T-cell (primary cell): Measurements from ENCODE around the gene SELE. TPM values are rescaled to one million over a fixed set of nuclear protein-coding genes. Genes with fewer than 3 reads are reported as not detected.

Source experiments
- ATAC-seq, 4 experiments: fragments of 200-7000 bp in 3 of 4; fragments of 150-1000 bp in 1 of 4; cut with Tn5 transposase; replicated peaks in 1 of 4; 1 replicate in 3 of 4; 2 replicates in 1 of 4; pipeline ENCODE4 v1.10.0; 2021; ENCODE audit warnings: moderate library complexity in 3 of 4, mild to moderate bottlenecking in 2 of 4, moderate number of reproducible peaks in 1 of 4
- CTCF ChIA-PET, 2 donors: fragments of 300-600 bp; sonication (Branson Sonifier 250); formaldehyde crosslinking; loops; one replicate each; lab custom pipeline; 2022; ENCODE audit warnings: antibody characterized with exemption in 2 of 2; lab: Charles Lee
- POLR2A ChIA-PET, 2 donors: fragments of 300-600 bp; sonication (Branson Sonifier 250); formaldehyde crosslinking; loops; one replicate each; lab custom pipeline; 2022; ENCODE audit warnings: antibody characterized with exemption in 2 of 2; lab: Charles Lee
- DNase-seq, 35 experiments: peaks; one replicate each; pipeline versions ENCODE4 v3.0.0 to v3.0.0-alpha.2; 2013 to 2023
- H3K27ac ChIP-seq: one replicate; pipeline ENCODE4 v1.5.1; 2013; ENCODE audit warnings: low read length
- H3K27me3 ChIP-seq, 2 experiments: replicated peaks in 1 of 2; 1 replicate in 1 of 2; 2 replicates in 1 of 2; pipeline versions ENCODE4 v1.6.1 to v1.7.0; 2013; ENCODE audit warnings: low read length in 1 of 2, mixed read lengths in 1 of 2; ENCODE audit not compliant: control insufficient read depth in 2 of 2, insufficient read depth in 2 of 2; ENCODE audit errors: extremely low read depth in 1 of 2
- H3K36me3 ChIP-seq, 2 donors: 1 replicate in 1 of 2; 2 replicates in 1 of 2; pipeline versions ENCODE4 v1.6.1 to v1.7.0; 2013; ENCODE audit warnings: low read length in 1 of 2; ENCODE audit not compliant: control insufficient read depth in 2 of 2, insufficient read depth in 1 of 2; ENCODE audit errors: extremely low read depth in 1 of 2
- H3K4me1 ChIP-seq, 2 experiments: 1 replicate in 1 of 2; 2 replicates in 1 of 2; pipeline versions ENCODE4 v1.6.1 to v1.7.0; 2013; ENCODE audit warnings: low read length in 2 of 2, mixed read lengths in 1 of 2; ENCODE audit not compliant: insufficient read depth in 2 of 2, control insufficient read depth in 1 of 2; ENCODE audit errors: extremely low read depth in 1 of 2
- H3K4me3 ChIP-seq, 2 donors: 1 replicate in 1 of 2; 2 replicates in 1 of 2; pipeline versions ENCODE4 v1.5.1 to v1.7.0; 2013; ENCODE audit warnings: mild to moderate bottlenecking in 2 of 2, low read length in 1 of 2, moderate library complexity in 1 of 2; ENCODE audit not compliant: control insufficient read depth in 1 of 2; ENCODE audit errors: extremely low read depth in 1 of 2
- H3K9me3 ChIP-seq: 2 replicates; pipeline ENCODE4 v1.7.0; 2013
- H3K27ac Mint-ChIP-seq, 2 donors: one replicate each; pipeline ENCODE4 v1.8.0; 2020 to 2021; ENCODE audit warnings: mild to moderate bottlenecking in 2 of 2, mixed read lengths in 2 of 2
- H3K27me3 Mint-ChIP-seq, 2 donors: one replicate each; pipeline ENCODE4 v1.8.0; 2021 to 2022; ENCODE audit warnings: mixed read lengths in 2 of 2
- H3K36me3 Mint-ChIP-seq: one replicate; pipeline ENCODE4 v1.8.0; 2021; ENCODE audit warnings: mixed read lengths
- H3K4me1 Mint-ChIP-seq, 3 donors: one replicate each; pipeline ENCODE4 v1.8.0; 2020 to 2022; ENCODE audit warnings: mixed read lengths in 3 of 3, mild to moderate bottlenecking in 1 of 3
- H3K4me3 Mint-ChIP-seq, 3 donors: one replicate each; pipeline ENCODE4 v1.8.0; 2020 to 2022; ENCODE audit warnings: mild to moderate bottlenecking in 3 of 3, mixed read lengths in 3 of 3, moderate library complexity in 3 of 3
- H3K9me3 Mint-ChIP-seq, 3 donors: one replicate each; pipeline ENCODE4 v1.8.0; 2020 to 2022; ENCODE audit warnings: mixed read lengths in 3 of 3
- WGBS: methylation state at CpG from one replicate; pipeline ENCODE4 v1.1.5; 2013; ENCODE audit warnings: missing lambda C conversion rate; ENCODE audit not compliant: insufficient coverage; 5-methylcytosine and 5-hydroxymethylcytosine counted together
- total RNA-seq, 35 experiments: library from RNA in 6 of 35; stranded (reverse) in 6 of 35; fragments of 120-200 nt in 1 of 35; gene quantifications; one replicate each; pipeline versions ENCODE4 v1.2.1 to v1.2.4 and lab custom pipeline; 2013 to 2026

SELE gene
- total RNA-seq, 5 donors from 2014 or later (not counting 1 experiment from before 2014, with no cell fraction given), result not detected

DNA sequence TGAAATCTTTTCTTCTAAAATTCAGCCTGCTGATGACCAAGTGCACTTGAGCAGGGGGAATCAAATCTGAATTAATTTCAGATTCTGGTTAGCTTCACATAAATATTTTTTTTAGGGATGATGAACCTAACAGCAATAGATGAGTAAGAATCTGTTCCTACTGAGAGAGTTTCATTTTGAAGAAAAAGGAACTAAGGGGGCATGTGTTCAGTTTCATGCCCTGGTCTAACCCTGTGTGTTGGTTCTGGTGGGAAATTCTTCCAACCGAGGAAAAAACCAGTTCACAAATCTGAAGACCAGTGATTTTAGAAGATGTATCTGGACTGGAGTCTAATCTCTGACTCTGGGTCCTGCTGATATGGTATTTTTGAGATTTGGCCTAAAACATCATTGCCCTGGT is 36.1 kb downstream of the SELE start:
- Mint-ChIP-seq H3K27ac (peak overlapping the region; percentile 92 to 95), H3K4me1 (peaks cover 47 to 98% (median 96%) of the 10 kb centered on the region in 3 donors), H3K27me3 (no peaks in the 10 kb centered on the region), H3K4me3 (peak overlapping the region in 2 of 3 donors; percentile 7 to 91), H3K36me3 (peaks cover 56% of the 10 kb centered on the region), H3K9me3 (no peaks in the 10 kb centered on the region)
- no CpG with 5 or more reads among the region's 1 CpG for WGBS
- Histone ChIP-seq H3K27me3 (no peaks in the 10 kb centered on the region), H3K36me3 (peaks cover 6 to 48% of the 10 kb centered on the region in 2 donors), H3K27ac (peak overlapping the region; percentile 50), H3K4me3 (peak overlapping the region in 1 of 2 donors; percentile 15), H3K9me3 (no peaks in the 10 kb centered on the region), H3K4me1 (peaks cover 81 to 91% of the 10 kb centered on the region in 2 experiments)
- ATAC-seq (no peak), DNase-seq (no peak)
- CTCF ChIA-PET, result interaction anchor here (0.6 to 2.8 kb wide), 2 partner anchors 16 to 96 kb away, joined by 3 to 16 read pairs; no protein-coding TSS in a partner anchor
- POLR2A ChIA-PET, result interaction anchor here (0.6 to 1.3 kb wide), 5 partner anchors 8 to 1174 kb away, joined by 3 to 6 read pairs (median 4); no protein-coding TSS in a partner anchor

DNA sequence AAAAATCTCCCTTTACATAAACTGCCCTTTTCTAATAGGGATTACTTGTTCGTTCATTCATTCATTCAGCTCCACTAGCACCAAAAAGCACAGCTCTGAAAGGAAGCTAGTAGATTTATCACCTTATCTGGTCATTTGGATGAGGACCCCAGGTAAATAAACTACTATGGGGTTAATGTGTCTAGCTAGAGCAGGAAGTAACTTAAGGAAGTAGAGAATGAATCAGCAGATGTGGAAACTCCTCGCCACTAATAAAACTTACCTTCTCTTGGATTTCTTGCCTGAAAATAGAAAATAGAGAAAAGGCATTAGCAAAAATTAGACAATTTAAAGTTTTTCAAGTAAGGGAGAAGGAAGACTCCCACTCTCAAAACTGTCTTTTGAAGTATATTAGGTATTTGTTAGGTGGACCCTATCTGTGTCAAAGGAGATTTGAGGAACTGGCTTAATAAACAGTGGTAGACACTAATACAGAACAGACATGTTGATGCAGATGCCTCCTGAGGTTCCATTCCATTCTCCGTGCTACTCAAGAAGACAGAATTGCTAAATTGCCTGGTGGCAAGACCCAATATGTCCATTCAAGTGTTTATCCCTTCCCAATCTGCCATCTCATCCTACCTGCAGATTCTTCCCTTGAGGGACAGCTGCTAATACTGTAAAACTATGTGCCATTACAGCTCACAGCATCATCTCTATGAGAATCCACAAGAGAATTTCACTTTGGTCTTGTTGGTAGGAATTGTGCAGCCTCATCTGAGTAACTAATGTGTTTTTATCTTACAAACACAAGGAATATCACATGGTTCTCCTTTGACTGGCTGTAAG is 37.4 kb downstream of the SELE start:
- ChIA-PET POLR2A (interaction anchor here (0.5 to 1.8 kb wide), 5 partner anchors 11 to 197 kb away, joined by 3 to 6 read pairs (median 3); no protein-coding TSS in a partner anchor), CTCF (interaction anchor here (0.6 to 2.8 kb wide), 9 partner anchors 11 to 105 kb away, joined by 3 to 16 read pairs (median 5); no protein-coding TSS in a partner anchor)
- Histone ChIP-seq H3K4me3 (no peak overlapping the region), H3K27ac (peak overlapping the region; percentile 45), H3K9me3 (no peaks in the 10 kb centered on the region), H3K27me3 (no peaks in the 10 kb centered on the region), H3K36me3 (peaks cover 1 to 39% of the 10 kb centered on the region in 2 donors), H3K4me1 (peaks cover 83 to 87% of the 10 kb centered on the region in 2 experiments)
- H3K4me3 Mint-ChIP-seq, result peak overlapping the region in 2 of 3 donors; percentile 42 to 91
- no peak for DNase-seq
- no peaks in the 10 kb centered on the region for H3K27me3 Mint-ChIP-seq
- WGBS, result no CpG with 5 or more reads among the region's 3 CpGs
- no peaks in the 10 kb centered on the region for H3K9me3 Mint-ChIP-seq
- H3K27ac Mint-ChIP-seq, result peak overlapping the region; percentile 92
- ATAC-seq, result no peak
- peaks cover 34 to 97% (median 94%) of the 10 kb centered on the region in 3 donors for H3K4me1 Mint-ChIP-seq
- H3K36me3 Mint-ChIP-seq, result peaks cover 48% of the 10 kb centered on the region

DNA sequence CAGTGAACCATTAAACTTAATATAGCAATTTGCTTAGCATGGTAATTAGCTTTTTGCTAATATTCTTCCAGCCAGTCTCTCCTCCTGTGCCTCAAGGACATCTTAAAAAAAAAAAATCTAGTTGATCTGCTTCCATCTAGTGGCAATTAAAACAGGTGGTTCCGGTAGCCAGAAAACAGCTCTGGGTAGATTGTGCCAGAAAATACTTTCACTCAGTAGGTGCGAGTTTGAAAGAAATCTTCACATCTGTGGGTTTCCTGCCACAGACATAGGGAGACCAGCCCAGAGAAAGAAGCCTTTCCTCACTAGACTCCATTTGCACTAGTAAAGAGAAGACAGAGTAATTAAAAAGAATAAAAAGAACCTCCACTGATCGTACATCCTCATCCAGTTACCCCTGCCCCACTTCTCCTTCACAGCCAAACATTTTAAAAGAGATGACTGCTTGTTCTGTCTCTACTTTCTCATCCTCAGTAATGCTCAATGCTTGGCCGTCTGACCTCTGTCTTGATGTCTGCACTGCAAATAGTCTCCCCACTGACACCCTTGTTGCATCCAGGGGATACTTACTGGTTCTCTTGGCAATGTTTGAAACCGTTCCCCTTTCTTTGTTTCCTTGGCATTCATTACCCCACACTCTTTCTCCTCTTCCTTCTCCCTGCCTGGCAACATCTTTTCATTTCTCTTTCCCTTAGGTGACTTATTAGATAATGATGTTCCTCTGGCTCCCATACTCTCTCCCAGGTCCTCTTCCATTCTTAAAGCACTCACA is 39.4 kb downstream of the SELE start:
- Mint-ChIP-seq H3K9me3 (no peaks in the 10 kb centered on the region), H3K4me1 (peaks cover 17 to 98% (median 97%) of the 10 kb centered on the region in 3 donors), H3K36me3 (peaks cover 52% of the 10 kb centered on the region), H3K27me3 (no peaks in the 10 kb centered on the region), H3K27ac (peak overlapping the region in 1 of 2 donors; percentile 93), H3K4me3 (peak overlapping the region; percentile 32 to 91 (median 52))
- Histone ChIP-seq H3K36me3 (peaks cover 0 to 36% of the 10 kb centered on the region in 2 donors), H3K4me1 (peaks cover 81 to 91% of the 10 kb centered on the region in 2 experiments), H3K27me3 (no peaks in the 10 kb centered on the region), H3K4me3 (peak overlapping the region in 1 of 2 donors; percentile 15), H3K27ac (peak overlapping the region; percentile 85), H3K9me3 (no peaks in the 10 kb centered on the region)
- ChIA-PET CTCF (interaction anchor here (0.6 to 3.7 kb wide), 17 partner anchors 8 to 1351 kb away, joined by 3 to 53 read pairs (median 4); partner anchors contain the start of gene F5 (in 1 of the 2)), POLR2A (interaction anchor here (0.6 to 1.0 kb wide), 2 partner anchors 16 to 17 kb away, joined by 3 read pairs; no protein-coding TSS in a partner anchor)
- ATAC-seq, result peak; percentile 62 to 70 (median 64)
- WGBS, result 14% methylated on average over 1 of the region's 5 CpGs
- DNase-seq, result peak in 31 of 35 experiments; percentile 11 to 80 (median 50)

DNA sequence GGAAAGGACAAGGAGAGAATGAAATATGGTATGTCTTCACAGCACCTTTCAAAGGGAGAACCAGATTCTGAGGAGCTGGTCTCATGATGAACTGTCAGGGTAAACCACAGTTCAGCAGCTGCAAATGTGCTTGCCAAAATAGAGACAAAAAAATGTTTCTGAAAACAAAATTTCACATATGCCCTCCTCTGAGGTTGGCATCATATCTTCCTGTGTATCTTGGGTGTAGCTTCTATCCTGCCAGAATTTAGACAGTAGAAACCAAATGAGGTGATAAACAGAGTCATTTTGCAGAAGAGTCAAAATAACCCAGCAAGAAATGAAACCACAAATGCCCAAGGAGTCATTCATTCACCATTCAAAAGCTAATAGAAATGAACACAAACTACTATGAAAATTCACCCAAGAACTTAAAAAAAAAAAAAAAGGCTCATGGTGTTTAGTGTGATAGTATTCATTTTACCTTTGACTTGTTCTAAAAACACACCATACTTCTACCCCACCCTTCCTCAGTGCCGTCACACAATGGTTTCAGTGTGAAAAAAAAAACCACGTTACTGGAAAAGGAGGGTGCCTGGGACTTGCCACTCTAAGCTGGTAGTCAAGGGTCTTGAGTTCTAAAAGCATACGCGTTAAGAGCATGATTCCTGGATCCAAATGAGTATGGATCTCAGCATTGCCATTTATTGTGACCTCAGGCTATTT is 41.0 kb downstream of the SELE start:
- Histone ChIP-seq H3K36me3 (peaks cover 0 to 27% of the 10 kb centered on the region in 2 donors), H3K4me1 (peaks cover 83 to 87% of the 10 kb centered on the region in 2 experiments), H3K4me3 (peak overlapping the region in 1 of 2 donors; percentile 8), H3K27me3 (no peaks in the 10 kb centered on the region), H3K27ac (peak overlapping the region; percentile 85), H3K9me3 (no peaks in the 10 kb centered on the region)
- peak overlapping the region; percentile 52 to 91 (median 63) for H3K4me3 Mint-ChIP-seq
- no peaks in the 10 kb centered on the region for H3K9me3 Mint-ChIP-seq
- CTCF ChIA-PET, result interaction anchor here (0.6 to 3.7 kb wide), 27 partner anchors 10 to 1548 kb away, joined by 3 to 53 read pairs (median 4); partner anchors contain the start of genes F5 (in 2 of the 2), BLZF1 (in 1 of the 2) and METTL18 (in 1 of the 2)
- POLR2A ChIA-PET, result interaction anchor here (0.6 to 1.0 kb wide), 7 partner anchors 11 to 1430 kb away, joined by 3 to 16 read pairs (median 5); no protein-coding TSS in a partner anchor
- H3K4me1 Mint-ChIP-seq, result peaks cover under 1 to 95% (median 94%) of the 10 kb centered on the region in 3 donors
- peak in 31 of 35 experiments; percentile 23 to 78 (median 49) for DNase-seq
- peak overlapping the region in 1 of 2 donors; percentile 93 for H3K27ac Mint-ChIP-seq
- H3K27me3 Mint-ChIP-seq, result no peaks in the 10 kb centered on the region
- WGBS, result 10% methylated on average over 2 of the region's 4 CpGs
- ATAC-seq, result peak; percentile 78 to 80 (median 80)
- peaks cover 39% of the 10 kb centered on the region for H3K36me3 Mint-ChIP-seq

DNA sequence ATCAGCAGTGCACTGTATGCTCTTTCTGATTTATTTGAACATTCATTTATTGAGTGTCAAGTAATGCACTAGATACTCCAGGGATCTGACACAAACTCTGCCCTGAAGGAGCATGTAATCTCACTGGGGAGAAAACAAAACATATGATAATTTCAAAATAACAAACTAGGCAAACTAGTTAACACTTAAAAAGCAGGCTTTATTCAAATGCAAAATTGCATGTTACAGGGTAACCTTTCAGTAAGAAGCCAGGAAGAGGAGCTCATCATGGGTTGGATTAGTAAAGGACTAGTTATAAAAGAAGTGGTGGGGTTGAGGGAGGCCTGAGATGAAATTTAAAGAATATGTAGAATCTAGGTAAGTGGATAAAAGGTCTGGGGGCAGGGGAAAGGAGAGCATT is 43.4 kb downstream of the SELE start:
- peaks cover 71 to 72% of the 10 kb centered on the region in 2 experiments for H3K4me1 ChIP-seq
- ChIA-PET CTCF (interaction anchor here in 1 of 2 donors (0.9 to 1.6 kb wide), 3 partner anchors 9 to 103 kb away, joined by 3 to 8 read pairs (median 3); no protein-coding TSS in a partner anchor), POLR2A (interaction anchor here in 1 of 2 donors (0.6 to 1.0 kb wide), 2 partner anchors 10 to 89 kb away, joined by 4 to 12 read pairs; no protein-coding TSS in a partner anchor)
- no peaks in the 10 kb centered on the region for H3K27me3 ChIP-seq
- Mint-ChIP-seq H3K9me3 (no peaks in the 10 kb centered on the region), H3K4me1 (peaks cover 0 to 72% (median 72%) of the 10 kb centered on the region in 3 donors), H3K4me3 (peak overlapping the region in 2 of 3 donors; percentile 2 to 91), H3K27ac (no peak overlapping the region), H3K27me3 (no peaks in the 10 kb centered on the region), H3K36me3 (peaks cover 25% of the 10 kb centered on the region)
- peak overlapping the region; percentile 85 for H3K27ac ChIP-seq
- no peaks in the 10 kb centered on the region for H3K9me3 ChIP-seq
- no peak overlapping the region for H3K4me3 ChIP-seq
- peaks cover 0 to 11% of the 10 kb centered on the region in 2 donors for H3K36me3 ChIP-seq
- no peak for ATAC-seq
- DNase-seq, result no peak
